Spleen (tissue), 7 donors: Measurements from ENCODE around the gene FAM47E.
"Not testable (repeated sequence)": the region's sequence is repeated elsewhere in the genome, so short reads cannot be mapped to it uniquely, and the experiment has no call there.

ENCODE experiments used
- POLR2A ChIP-seq, 3 donors: fragments of 450-650 bp; IDR thresholded peaks; one replicate each; pipeline ENCODE4 v1.5.1; 2017; ENCODE audit warnings: antibody characterized with exemption in 3 of 3, mild to moderate bottlenecking in 1 of 3
- POLR2AphosphoS5 ChIP-seq, 3 donors: sonication (generic); formaldehyde crosslinking; IDR thresholded peaks; one replicate each; pipeline ENCODE4 v1.5.1; 2017; ENCODE audit warnings: antibody characterized with exemption in 3 of 3
- TF ChIP-seq, protein P1 (sequence below), 11 experiments: fragments of 200-600 bp in 7 of 11; fragments of 450-650 bp in 4 of 11; sonication (generic) in 4 of 11; IDR thresholded peaks in 8 of 11; conservative IDR thresholded peaks in 3 of 11; 1 replicate in 7 of 11; 2 replicates in 4 of 11; pipeline versions ENCODE4 v1.4.0 to v1.8.0; 2016 to 2021; ENCODE audit warnings: antibody characterized with exemption in 11 of 11, inconsistent platforms in 4 of 11, mild to moderate bottlenecking in 1 of 11
- donor health status: DM: no; HTN: no; CAD: no; lungs with moderate emphysema.
- donor health status: DM: no; HTN: no; CAD: no.
- donor health status: DM: no; HTN: no; CAD: no.

DNA sequence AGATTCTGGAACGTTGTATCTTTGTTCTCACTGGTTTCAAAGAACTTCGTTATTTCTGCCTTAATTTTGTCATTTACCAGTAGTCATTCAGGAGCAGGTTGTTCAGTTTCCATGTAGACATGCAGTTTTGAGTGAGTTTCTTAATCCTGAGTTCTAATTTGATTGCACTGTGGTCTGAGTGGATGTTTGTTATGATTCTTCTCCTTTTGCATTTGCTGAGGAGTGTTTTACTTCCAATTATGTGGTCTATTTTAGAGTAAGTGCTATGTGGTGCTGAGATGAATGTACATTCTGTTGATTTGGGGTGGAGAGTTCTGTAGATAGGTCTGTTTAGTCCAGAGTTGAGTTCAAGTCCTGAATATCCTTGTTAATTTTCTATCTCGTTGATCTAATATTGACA is 36.3 kb downstream of the FAM47E start:
- TF ChIP-seq, protein P1, sequence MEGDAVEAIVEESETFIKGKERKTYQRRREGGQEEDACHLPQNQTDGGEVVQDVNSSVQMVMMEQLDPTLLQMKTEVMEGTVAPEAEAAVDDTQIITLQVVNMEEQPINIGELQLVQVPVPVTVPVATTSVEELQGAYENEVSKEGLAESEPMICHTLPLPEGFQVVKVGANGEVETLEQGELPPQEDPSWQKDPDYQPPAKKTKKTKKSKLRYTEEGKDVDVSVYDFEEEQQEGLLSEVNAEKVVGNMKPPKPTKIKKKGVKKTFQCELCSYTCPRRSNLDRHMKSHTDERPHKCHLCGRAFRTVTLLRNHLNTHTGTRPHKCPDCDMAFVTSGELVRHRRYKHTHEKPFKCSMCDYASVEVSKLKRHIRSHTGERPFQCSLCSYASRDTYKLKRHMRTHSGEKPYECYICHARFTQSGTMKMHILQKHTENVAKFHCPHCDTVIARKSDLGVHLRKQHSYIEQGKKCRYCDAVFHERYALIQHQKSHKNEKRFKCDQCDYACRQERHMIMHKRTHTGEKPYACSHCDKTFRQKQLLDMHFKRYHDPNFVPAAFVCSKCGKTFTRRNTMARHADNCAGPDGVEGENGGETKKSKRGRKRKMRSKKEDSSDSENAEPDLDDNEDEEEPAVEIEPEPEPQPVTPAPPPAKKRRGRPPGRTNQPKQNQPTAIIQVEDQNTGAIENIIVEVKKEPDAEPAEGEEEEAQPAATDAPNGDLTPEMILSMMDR (IDR thresholded peaks at IDR 0.05 in 8 of 11, conservative IDR thresholded peaks at IDR 0.05 in 3 of 11): not testable (repeated sequence)
- not testable (repeated sequence) for TF ChIP-seq POLR2A, POLR2AphosphoS5 (IDR thresholded peaks at IDR 0.05)
